ENCODE measurements around the gene UGT1A4.
A peak's percentile ranks its signal among the peaks of the same experiment; 100 is the strongest.
"Not testable (repeated sequence)": the region's sequence is repeated elsewhere in the genome, so short reads cannot be mapped to it uniquely, and the experiment has no call there.

UGT1A4 gene

DNA sequence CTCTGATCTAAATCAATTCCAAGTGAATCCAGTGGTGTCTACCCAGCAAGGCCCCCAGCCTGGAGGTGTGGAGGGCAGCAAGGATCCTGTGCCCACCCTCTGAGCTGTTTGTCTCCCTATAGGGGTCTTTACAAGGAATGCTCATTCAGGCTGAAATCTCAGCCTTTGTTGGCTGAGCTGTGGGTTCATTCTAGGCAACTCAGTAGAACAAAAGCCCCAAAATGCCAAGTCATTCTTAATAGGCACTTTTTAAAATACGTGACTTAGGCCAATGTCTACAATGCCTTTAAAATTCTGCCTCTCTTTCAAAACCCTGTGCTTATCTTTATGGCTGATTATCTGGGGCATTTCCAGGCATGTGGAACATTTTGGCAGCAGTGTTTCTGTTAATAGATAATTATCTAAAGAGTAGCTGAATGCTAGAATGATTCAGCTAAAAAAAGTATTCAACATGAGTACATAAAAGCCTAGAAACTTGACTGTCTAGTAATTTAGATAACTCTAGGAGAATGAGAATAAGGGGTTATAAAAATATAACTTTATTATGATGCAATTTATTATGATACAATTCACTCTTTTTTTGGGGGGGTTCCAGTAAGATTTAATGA, 18.4 kb upstream of the UGT1A4 start:
- DNase-seq (ENCODE audit: low read depth in 2 of 2): no peak

DNA sequence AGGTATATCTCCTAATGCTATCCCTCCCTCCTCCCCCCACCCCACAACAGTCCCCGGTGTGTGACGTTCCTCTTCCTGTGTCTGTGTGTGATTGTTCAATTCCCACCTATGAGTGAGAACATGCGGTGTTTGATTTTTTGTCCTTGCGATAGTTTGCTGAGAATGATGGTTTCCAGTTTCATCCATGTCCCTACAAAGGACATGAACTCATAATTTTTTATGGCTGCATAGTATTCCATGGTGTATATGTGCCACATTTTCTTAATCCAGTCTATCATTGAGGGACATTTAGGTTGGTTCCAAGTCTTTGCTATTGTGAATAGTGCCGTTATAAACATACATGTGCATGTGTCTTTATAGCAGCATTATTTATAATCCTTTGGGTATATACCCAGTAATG, 17.7 kb upstream of the UGT1A4 start:
- DNase-seq (ENCODE audit: low read depth in 2 of 2): not testable (repeated sequence)

DNA sequence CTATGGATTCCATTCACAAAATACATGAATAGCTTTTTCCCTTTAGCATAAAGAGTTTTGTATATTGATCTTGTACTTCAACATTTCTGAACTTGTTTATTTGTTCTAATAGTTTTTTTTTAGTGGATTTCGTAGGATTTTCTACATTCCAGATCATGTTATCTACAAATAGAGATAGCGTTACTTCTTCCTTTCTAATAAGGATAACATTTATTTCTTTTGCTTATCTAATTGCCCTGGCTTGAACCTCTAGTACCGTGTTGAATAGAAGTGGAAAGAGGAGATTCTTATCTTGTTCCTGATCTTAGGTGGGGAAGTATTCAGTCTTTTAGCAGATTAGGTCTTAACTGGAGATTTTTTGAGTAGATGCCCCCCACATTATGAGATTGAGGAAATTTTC, 16.3 kb upstream of the UGT1A4 start:
- no peak for DNase-seq (ENCODE audit: low read depth in 2 of 2)

DNA sequence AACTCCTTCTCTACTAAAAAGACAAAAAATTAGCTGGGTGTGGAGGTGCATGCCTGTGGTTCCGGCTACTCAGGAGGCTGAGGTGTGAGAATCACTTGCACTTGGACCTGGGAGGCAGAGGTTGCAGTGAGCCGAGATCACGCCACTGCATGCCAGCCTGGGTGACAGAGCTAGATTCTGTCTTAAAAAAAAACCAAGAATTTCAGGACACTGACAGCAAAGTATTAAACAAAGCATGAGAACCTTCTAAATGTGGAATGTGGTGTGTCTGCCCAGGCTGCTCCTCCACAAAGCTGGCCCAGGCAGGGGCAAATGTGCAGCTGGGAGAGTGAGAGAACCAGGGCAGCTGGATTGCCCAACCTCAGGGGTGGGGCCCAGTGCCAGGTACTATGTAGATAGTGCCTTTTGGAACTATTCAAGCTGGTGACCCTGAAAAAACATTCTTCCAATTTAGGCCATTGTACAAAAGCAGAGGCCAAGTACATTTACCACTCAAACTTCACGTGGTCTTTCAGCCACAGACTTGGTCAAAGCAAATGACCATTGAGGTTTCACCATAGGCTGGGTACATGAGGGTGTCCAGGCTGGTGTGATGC, 12.5 kb upstream of the UGT1A4 start:
- DNase-seq (ENCODE audit: low read depth in 2 of 2): no peak

DNA sequence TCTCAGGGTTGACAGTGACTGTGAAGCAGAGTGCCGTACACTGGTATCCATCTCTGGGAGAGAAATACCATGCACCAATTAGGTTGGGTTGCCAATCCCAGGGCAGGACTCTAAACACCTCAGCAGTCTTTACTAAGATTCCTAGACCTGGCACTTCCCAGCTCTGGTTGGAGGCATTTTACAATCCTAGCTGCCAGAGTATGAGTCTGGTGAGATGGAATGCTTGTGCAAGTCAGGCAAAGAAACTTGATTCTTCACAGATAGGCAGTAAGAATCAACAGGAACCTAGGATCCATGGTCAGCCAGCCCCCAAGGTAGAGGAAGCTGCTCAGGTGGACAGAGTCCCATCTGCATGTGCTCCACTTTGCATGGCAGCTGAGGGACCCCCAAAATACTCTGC, 11.8 kb upstream of the UGT1A4 start:
- no peak for DNase-seq (ENCODE audit: low read depth in 2 of 2)

DNA sequence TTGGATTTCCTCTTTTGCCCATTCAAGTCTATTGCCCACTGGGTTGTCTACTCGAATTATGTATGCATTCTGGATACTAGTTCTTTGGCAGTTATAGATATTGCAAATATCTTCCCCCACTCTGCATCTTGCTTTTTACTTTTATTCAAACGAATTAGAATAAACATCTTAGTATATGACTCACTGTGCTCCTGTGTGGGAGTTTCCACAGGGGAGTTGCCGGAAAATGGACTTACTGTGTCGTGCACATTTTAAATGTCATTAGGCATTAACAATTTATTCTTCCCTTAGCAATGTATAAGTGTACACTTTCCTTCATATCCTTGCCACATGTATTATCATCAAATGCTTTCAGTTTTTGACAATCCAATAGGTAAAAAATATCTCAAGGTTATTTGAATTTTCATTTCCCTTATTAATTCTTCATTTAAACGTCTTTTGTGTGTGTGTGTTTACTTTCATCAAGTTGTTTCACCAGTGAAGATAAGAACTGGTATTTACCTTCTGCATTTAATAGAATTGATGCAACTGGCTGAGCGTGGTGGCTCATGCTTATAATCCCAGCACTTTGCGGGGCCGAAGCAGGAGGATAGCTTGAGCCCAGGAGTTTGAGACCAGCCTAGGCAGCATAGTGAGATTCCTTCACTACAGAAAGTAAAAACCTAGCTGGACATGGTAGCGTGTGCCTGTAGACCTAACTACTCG, 10.4 kb upstream of the UGT1A4 start:
- DNase-seq (ENCODE audit: low read depth in 2 of 2): no peak

DNA sequence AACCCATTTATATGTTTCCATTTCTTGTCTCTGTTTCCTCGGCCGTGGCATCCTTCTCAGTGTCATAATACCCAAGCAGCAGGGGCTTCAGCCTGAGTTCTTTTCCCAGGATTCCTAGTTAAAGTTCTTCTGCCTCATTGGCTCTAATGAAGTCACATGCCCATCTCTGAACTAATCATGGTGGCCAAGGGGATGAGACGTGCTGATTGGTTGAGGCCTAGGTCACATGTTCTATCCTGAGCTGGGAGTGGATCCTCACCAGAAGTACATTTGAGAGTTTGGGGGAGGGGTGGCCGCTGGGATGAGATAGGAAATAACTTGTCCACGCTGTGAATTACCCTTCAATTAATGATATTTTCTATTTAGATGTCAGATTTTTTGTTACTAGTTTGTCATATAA, 9.6 kb upstream of the UGT1A4 start:
- DNase-seq (ENCODE audit: low read depth in 2 of 2): no peak

DNA sequence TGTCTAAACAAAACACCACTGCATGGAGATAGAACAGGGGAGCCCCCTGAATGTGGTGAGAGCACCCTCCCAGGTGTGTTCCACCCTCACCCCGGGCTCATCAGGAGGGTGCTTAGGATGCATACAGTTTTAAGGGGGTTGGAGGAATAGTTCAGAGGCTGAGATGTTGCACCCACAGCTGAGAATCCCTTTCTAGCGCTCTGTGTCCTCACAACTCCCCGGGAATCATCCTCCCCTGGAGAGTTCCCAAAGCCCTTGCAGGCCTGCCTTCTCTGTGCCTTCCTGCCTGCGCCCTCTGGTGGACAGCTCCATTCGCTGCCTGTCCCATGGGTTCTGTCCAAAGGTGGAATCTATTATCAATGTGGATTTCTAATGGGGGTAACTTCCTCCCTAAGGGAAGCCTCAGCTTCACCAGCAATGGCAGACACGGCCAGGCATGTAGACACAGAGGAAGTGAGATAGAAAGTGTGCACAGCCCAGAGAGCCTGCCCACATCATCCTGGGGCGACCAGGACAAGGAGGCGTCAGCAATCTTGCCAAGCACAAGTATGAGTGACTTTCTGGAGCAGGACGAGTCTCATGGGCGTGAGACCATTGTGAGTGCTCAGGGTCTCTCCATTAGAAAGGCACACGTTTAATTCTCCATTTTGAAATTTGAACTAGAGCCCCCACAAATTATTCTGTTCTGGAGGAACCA, 7.1 kb upstream of the UGT1A4 start:
- peak; percentile 23 to 54 for DNase-seq (ENCODE audit: low read depth in 2 of 2)

DNA sequence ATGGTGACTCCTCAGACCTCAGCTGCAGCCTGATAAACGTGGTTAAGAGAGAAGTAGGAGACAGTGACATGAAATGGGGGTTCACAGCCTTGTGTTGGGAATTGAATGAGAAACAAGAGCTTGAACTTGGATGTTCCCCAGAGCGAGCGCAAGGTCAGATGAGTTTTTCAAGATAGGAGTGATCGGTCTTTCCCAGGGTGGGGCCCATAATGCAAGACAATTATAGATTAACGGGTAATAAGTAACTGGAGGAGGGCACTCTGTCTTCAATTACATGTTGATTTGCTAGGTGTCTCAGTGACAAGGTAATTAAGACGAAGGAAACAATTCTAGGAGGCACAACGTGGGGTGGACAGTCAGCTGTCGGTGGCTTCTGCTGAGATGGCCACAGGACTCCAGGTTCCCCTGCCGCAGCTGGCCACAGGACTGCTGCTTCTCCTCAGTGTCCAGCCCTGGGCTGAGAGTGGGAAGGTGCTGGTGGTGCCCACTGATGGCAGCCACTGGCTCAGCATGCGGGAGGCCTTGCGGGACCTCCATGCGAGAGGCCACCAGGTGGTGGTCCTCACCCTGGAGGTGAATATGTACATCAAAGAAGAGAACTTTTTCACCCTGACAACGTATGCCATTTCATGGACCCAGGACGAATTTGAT, 5.8 kb upstream of the UGT1A4 start, which contains the start of gene UGT1A5:
TSS of gene UGT1A5 (plus strand) at position 297 of the 651 bp plus-strand sequence. CDS start at position 382, 85 bp downstream.
- no peak for DNase-seq (ENCODE audit: low read depth in 2 of 2)

DNA sequence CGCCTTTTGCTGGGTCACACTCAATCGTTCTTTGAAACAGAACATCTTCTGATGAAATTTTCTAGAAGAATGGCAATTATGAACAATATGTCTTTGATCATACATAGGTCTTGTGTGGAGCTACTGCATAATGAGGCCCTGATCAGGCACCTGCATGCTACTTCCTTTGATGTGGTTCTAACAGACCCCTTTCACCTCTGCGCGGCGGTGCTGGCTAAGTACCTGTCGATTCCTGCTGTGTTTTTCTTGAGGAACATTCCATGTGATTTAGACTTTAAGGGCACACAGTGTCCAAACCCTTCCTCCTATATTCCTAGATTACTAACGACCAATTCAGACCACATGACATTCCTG, 5.3 kb upstream of the UGT1A4 start:
- DNase-seq (ENCODE audit: low read depth in 2 of 2): no peak

DNA sequence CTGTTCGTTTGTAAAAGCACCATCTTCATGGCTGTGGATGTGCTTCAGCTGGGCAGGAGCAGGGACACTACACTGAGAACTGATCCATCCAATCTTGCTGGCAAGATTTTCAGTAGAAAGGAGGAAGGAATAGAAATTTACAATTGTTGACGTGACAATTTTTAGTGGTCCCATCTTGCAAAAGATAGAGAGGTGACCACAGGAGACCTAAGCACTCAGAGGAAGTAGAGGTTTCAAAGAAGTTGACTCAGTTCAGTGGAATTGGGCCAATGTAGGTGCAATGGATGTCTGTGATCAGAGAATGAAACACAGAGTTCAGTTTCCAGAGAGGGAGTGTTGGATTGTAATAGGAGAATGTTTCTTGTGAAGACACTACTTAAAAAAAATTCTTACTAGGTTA, 4.4 kb upstream of the UGT1A4 start:
- DNase-seq (ENCODE audit: low read depth in 2 of 2): no peak

DNA sequence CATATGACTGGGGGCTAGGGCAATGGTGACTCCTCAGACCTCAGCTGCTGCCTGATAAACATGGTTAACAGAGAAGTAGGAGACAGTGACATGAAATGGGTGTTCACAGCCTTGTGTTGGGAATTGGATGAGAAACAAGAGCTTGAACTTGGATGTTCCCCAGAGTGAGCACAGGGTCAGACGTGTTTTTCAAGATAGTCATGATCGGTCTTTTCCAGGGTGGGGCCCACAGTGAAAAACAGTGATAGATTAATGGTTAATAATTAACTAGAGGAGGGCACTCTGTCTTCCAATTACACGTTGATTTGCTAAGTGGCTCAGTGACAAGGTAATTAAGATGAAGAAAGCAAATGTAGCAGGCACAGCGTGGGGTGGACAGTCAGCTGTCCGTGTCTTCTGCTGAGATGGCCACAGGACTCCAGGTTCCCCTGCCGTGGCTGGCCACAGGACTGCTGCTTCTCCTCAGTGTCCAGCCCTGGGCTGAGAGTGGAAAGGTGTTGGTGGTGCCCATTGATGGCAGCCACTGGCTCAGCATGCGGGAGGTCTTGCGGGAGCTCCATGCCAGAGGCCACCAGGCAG, 10.3 kb downstream of the UGT1A4 start, which contains the start of gene UGT1A3:
TSS of gene UGT1A3 (plus strand) at position 320 of the 579 bp plus-strand sequence. CDS start at position 405, 85 bp downstream.
- DNase-seq (ENCODE audit: low read depth in 2 of 2): no peak

DNA sequence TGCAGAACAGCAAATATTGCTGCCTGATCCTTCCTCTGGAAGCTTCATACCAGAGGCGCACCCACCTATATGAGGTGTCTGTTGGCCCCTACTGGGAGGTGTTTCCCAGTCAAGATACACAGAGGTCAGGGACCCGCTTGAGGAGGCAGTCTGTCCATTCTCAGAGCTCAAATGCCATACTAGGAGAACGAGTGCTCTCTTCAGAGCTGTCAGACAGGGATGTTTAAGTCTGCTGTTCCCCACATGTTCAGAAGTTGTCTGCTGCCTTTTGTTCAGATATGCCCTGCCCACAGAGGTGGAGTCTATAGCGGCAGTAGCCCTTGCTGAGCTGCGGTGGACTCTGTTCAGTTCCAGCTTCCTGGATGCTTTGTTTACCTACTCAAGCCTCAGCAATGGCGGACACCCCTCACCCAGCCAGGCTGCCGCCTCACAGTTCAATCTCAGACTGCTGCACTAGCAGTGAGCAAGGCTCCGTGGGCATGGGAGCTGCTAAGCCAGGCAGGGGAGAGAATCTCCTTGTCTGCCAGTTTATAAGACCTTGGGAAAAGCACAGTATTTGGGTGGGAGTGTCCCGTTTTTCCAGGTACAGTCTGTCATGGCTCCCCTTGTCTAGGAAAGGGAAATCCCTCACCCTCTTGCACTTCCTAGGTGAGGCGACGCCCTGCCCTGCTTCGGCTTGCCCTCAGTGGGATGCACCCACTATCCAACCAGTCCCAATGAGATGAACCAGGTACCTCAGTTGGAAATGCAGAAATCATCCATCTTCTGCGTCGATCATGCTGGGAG, 18.5 kb downstream of the UGT1A4 start:
- not testable (repeated sequence) for DNase-seq (ENCODE audit: low read depth in 2 of 2)

DNA sequence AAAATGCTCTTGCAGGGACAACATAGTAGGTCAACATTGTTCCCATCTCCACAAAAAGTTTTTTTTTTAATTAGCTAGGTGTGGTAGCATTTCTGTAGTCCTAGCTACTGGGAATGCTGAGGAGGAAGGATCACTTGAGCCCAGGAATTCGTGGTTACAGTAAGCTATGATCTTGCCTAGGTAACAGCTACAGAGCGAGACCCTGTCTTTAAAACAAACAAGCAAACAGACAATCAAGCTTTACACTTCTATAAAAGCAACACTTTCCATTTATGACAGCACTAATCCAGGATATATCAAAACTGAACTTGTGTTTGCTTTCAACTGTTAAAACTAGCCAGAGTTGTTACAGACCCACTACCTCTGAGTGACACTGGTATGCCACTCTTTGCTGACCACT, 22.3 kb downstream of the UGT1A4 start:
- DNase-seq (ENCODE audit: low read depth in 2 of 2): no peak

DNA sequence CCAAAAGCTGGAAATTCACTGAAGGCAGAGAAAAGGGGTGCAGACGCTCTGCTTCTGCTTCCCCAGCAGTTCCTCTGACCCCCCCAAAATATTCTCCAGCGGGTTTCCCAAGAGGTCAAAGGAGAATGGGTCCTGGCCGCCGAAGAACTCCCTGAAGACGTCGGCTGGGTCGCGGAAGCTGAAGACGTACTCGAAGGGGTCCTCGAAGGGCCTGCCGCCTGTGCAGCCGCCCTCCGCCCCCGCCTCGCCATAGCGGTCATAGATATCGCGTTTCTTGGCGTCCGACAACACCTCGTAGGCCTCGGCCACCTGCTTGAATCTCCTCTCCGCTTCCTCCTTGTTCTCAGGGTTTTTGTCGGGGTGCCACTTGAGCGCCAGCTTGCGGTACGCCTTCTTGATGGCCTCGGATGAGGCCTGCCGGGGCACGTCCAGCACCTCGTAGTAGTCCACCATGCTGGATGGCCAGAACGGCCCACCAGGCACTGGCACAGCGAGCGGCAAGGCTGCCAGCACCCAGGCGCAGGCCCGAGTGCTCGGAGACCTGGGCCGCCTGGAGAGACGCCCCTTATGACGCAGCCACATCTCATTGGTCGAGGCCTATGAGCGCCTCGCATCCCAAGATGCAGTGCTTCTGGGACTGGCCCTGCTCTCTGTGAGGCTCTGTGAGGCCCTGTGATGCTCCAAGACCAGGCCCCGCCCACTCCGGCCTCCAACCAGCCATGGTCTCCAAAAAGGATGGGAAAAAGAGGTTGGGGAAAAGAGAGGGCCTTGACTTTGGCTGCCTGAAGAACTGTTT, 25.1 kb downstream of the UGT1A4 start:
- no peak for DNase-seq (ENCODE audit: low read depth in 2 of 2)

DNA sequence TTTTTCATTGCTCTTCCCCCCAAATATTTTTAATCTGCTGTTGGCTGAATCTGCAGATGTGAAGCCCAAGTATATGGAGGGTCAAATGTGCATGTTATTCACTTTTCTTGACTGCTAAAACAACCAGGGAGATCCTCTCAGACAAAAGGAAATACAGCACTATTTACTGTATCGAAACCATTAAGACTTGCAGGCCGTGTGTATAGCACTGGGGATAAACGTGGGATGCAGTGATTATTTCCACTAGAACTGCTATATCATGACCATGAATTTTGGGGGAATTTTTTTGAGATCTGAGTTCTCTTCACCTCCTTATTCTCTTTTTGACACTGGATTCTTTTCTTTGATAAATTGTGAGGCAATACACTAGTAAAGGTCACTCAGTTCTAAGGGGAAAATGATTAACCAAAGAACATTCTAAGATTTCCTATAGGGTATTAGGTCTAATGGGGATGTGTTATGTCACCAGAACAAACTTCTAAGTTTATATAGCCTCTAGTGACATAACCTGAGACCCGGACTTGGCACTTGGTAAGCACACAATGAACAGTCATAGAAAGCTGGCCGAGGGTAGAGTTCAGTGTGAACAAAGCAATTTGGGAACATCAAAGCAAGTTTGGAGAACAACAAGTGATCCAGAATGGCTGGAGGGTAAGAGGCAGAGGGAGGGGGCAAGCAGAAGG, 26.7 kb downstream of the UGT1A4 start:
- no peak for DNase-seq (ENCODE audit: low read depth in 2 of 2)

DNA sequence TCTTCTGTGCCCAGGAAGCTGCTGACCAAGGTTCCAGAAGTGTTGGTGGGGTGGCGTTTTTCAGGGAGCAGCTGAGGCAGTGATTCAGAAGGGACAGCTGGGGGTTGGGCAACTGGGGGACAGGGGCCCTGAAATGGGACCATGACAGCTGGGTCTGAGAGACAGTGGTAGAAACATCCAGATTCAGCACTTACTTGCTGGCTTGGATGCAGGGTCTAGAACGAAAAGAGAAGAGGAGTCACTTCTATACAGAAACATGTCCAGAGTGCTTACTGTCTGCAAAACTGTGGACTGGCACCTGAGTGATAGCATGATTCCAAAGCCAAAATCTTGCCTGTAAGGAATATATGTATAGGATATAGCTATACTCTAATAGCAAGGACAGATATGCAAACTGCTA, 27.3 kb downstream of the UGT1A4 start:
- DNase-seq (ENCODE audit: low read depth in 2 of 2): not testable (repeated sequence)

DNA sequence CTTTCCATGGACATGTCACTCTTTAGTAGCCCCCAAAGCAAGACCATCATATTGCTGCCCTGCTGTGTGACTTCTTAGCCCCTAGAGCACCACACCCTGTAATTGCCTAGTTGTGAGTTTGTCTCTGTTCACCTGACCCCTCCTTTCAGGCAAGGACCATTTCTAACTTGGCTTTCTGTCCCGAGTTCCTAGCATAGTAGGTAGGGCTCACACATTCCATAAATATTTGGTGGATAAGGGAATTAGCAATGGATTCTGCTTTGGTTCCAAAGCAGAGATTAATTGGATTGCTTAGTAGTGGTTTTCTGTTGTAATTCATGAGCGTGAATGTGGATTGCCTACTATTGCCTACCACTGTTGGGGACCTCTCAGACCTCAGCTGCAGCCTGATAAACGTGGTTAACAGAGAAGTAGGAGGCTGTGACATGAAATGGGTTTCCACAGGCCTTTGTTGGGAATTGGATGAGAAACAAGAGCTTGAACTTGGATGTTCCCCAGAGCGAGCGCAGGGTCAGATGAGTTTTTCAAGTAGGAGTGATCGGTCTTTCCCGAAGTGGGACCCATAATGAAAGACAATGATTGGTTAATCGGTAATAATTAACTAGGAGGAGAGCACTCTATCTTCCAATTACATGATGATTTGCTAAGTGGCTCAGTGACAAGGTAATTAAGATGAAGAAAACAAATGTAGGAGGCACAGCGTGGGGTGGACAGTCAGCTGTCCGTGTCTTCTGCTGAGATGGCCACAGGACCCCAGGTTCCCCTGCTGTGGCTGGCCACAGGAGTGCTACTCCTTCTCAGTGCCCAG, 28.1 kb downstream of the UGT1A4 start:
- no peak for DNase-seq (ENCODE audit: low read depth in 2 of 2)

DNA sequence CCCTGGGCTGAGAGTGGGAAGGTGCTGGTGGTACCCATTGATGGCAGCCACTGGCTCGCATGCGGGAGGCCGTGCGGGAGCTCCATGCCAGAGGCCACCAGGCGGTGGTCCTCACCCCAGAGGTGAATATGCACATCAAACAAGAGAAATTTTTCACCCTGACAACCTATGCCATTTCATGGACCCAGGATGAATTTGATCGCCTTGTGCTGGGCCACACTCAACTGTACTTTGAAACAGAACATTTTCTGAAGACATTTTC, 28.7 kb downstream of the UGT1A4 start:
- DNase-seq (ENCODE audit: low read depth in 2 of 2): no peak
